ENCODE measurements around the gene LAPTM4A.
A peak's percentile ranks its signal among the peaks of the same experiment; 100 is the strongest.

Gene LAPTM4A

GRCh38 chr2:20015482-20016083 is 35.8 kb downstream of the LAPTM4A start:
- peak; percentile 67 for DNase-seq

- DNase-seq: peak; percentile 3
Measured at GRCh38 chr2:20013126-20013849, 38.1 kb downstream of the LAPTM4A start.

- DNase-seq: peak; percentile 59
Measured at GRCh38 chr2:20012282-20013125, 38.9 kb downstream of the LAPTM4A start, which contains the start of gene MATN3. Gene MATN3 (minus strand): TSS chr2:20012668. CDS start chr2:20012631, 37 bp downstream.

GRCh38 chr2:20012032-20012281 is 39.5 kb downstream of the LAPTM4A start:
- no peak for DNase-seq

GRCh38 chr2:20011276-20012031 is 40.0 kb downstream of the LAPTM4A start:
- no peak for DNase-seq

- DNase-seq: peak; percentile 71
Measured at GRCh38 chr2:20008703-20009102, 42.7 kb downstream of the LAPTM4A start.

GRCh38 chr2:20005891-20006470 is 45.4 kb downstream of the LAPTM4A start:
- no peak for DNase-seq

- no peak for DNase-seq
Measured at GRCh38 chr2:20005067-20005627, 46.3 kb downstream of the LAPTM4A start.

GRCh38 chr2:20001361-20001863 is 50.0 kb downstream of the LAPTM4A start:
- peak; percentile 3 for DNase-seq

- DNase-seq: no peak
Measured at GRCh38 chr2:19993731-19994130, 57.7 kb downstream of the LAPTM4A start.

GRCh38 chr2:19991895-19992294 is 59.5 kb downstream of the LAPTM4A start:
- no peak for DNase-seq

GRCh38 chr2:19990416-19990728 is 61.1 kb downstream of the LAPTM4A start:
- DNase-seq: no peak

- DNase-seq: peak; percentile 94
Measured at GRCh38 chr2:19989667-19990415, 61.6 kb downstream of the LAPTM4A start, which contains the start of gene WDR35. Gene WDR35 (minus strand): TSS chr2:19990105. CDS start chr2:19990015, 90 bp downstream.

GRCh38 chr2:19989342-19989666 is 62.1 kb downstream of the LAPTM4A start:
- DNase-seq: no peak

GRCh38 chr2:19988600-19988999 is 62.8 kb downstream of the LAPTM4A start:
- DNase-seq: no peak

- no peak for DNase-seq
Measured at GRCh38 chr2:19987936-19988335, 63.5 kb downstream of the LAPTM4A start.

Data from DMS53 (cell line).